ENCODE data around the gene ATRN.
"Not testable (repeated sequence)": the region's sequence is repeated elsewhere in the genome, so short reads cannot be mapped to it uniquely, and the experiment has no call there.

ATRN gene

GRCh38 chr20:3521852-3522740 lies 51.3 kb downstream of the ATRN start:
- DNase-seq = no peak

GRCh38 chr20:3524696-3525095 lies 53.9 kb downstream of the ATRN start:
- DNase-seq = not testable (repeated sequence)

GRCh38 chr20:3532089-3532615 lies 61.3 kb downstream of the ATRN start:
- no peak for DNase-seq

GRCh38 chr20:3537733-3538132 lies 66.9 kb downstream of the ATRN start:
- not testable (repeated sequence) for DNase-seq

- DNase-seq = no peak
Observed at GRCh38 chr20:3539311-3540107, 68.7 kb downstream of the ATRN start.

- no peak for DNase-seq
Observed at GRCh38 chr20:3541887-3542721, 71.3 kb downstream of the ATRN start.

- no peak for DNase-seq
Observed at GRCh38 chr20:3543901-3544507, 73.2 kb downstream of the ATRN start.

GRCh38 chr20:3545401-3545925 lies 74.6 kb downstream of the ATRN start:
- no peak for DNase-seq

GRCh38 chr20:3547906-3548305 lies 77.1 kb downstream of the ATRN start:
- DNase-seq = no peak

- no peak for DNase-seq
Observed at GRCh38 chr20:3550837-3551236, 80.0 kb downstream of the ATRN start.

- DNase-seq = no peak
Observed at GRCh38 chr20:3551681-3552434, 81.0 kb downstream of the ATRN start.

GRCh38 chr20:3553663-3554062 lies 82.8 kb downstream of the ATRN start:
- no peak for DNase-seq

- no peak for DNase-seq
Observed at GRCh38 chr20:3557237-3557785, 86.5 kb downstream of the ATRN start.

GRCh38 chr20:3559231-3559630 lies 88.4 kb downstream of the ATRN start:
- no peak for DNase-seq

GRCh38 chr20:3559637-3560036 lies 88.8 kb downstream of the ATRN start:
- DNase-seq = no peak

- no peak for DNase-seq
Observed at GRCh38 chr20:3560162-3560561, 89.3 kb downstream of the ATRN start.

- DNase-seq = no peak
Observed at GRCh38 chr20:3560578-3560977, 89.8 kb downstream of the ATRN start.

- no peak for DNase-seq
Observed at GRCh38 chr20:3563133-3563532, 92.3 kb downstream of the ATRN start.

- peak; percentile 83 for DNase-seq
Observed at GRCh38 chr20:3563548-3564177, 92.8 kb downstream of the ATRN start.

GRCh38 chr20:3565851-3566250 lies 95.0 kb downstream of the ATRN start:
- no peak for DNase-seq

GRCh38 chr20:3572151-3572550 lies 101.3 kb downstream of the ATRN start:
- no peak for DNase-seq
